Neuronal stem cell (in vitro differentiated cells): Measurements from ENCODE around the gene IPO13.

Source experiments
- DNase-seq: peaks from one replicate; pipeline ENCODE4 v3.0.0-alpha.2; 2013; ENCODE audit warnings: low spot score
- H2AFZ ChIP-seq: one replicate; pipeline ENCODE4 v1.6.1; 2013; ENCODE audit warnings: mild to moderate bottlenecking, low read length, inconsistent platforms
- H2AK5ac ChIP-seq: 2 replicates; pipeline ENCODE4 v1.6.1; 2013; ENCODE audit warnings: low read depth, mild to moderate bottlenecking, inconsistent platforms, low read length, moderate library complexity, mixed read lengths
- H2BK120ac ChIP-seq: 2 replicates; pipeline ENCODE4 v1.6.1; 2013; ENCODE audit warnings: low read depth, mild to moderate bottlenecking, inconsistent platforms, low read length, moderate library complexity, mixed read lengths
- H2BK12ac ChIP-seq: one replicate; pipeline ENCODE4 v1.6.1; 2013; ENCODE audit warnings: low read length, inconsistent platforms
- H2BK15ac ChIP-seq: 2 replicates; pipeline ENCODE4 v1.6.1; 2013; ENCODE audit warnings: mild to moderate bottlenecking, low read length, inconsistent platforms, mixed read lengths
- H2BK5ac ChIP-seq: one replicate; pipeline ENCODE4 v1.6.1; 2013; ENCODE audit warnings: inconsistent platforms, mild to moderate bottlenecking, low read length, moderate library complexity
- H3K14ac ChIP-seq: one replicate; pipeline ENCODE4 v1.6.1; 2013; ENCODE audit warnings: low read length, inconsistent platforms
- H3K18ac ChIP-seq: 2 replicates; pipeline ENCODE4 v1.6.1; 2013; ENCODE audit warnings: low read length, inconsistent platforms
- H3K23ac ChIP-seq: 2 replicates; pipeline ENCODE4 v1.6.1; 2013; ENCODE audit warnings: low read depth, mild to moderate bottlenecking, mixed read lengths, low read length, inconsistent platforms; ENCODE audit not compliant: poor library complexity
- H3K27ac ChIP-seq: replicated peaks from 3 replicates; pipeline ENCODE4 v1.5.1; 2013; ENCODE audit warnings: low read length, inconsistent platforms
- H3K27me3 ChIP-seq, 3 experiments: 2 replicates each; pipeline ENCODE4 v1.6.1; 2013; ENCODE audit warnings: low read length in 3 of 3, mild to moderate bottlenecking in 2 of 3, inconsistent platforms in 1 of 3, low read depth in 1 of 3, mixed read lengths in 1 of 3, moderate library complexity in 1 of 3; ENCODE audit not compliant: control insufficient read depth in 3 of 3, insufficient read depth in 3 of 3
- H3K36me3 ChIP-seq, 2 donors: replicated peaks in 1 of 2; 2 replicates each; pipeline ENCODE4 v1.6.1; 2013; ENCODE audit warnings: low read length in 2 of 2; ENCODE audit not compliant: control insufficient read depth in 2 of 2, insufficient read depth in 2 of 2
- H3K4ac ChIP-seq: 2 replicates; pipeline ENCODE4 v1.6.1; 2013; ENCODE audit warnings: inconsistent platforms, mild to moderate bottlenecking, low read length, moderate library complexity
- H3K4me1 ChIP-seq, 2 donors: 1 replicate in 1 of 2; 2 replicates in 1 of 2; pipeline ENCODE4 v1.6.1; 2013; ENCODE audit warnings: low read length in 2 of 2, low read depth in 1 of 2; ENCODE audit not compliant: control insufficient read depth in 2 of 2, insufficient read depth in 1 of 2
- H3K4me2 ChIP-seq: one replicate; pipeline ENCODE4 v1.6.1; 2013; ENCODE audit warnings: mild to moderate bottlenecking, low read length, inconsistent platforms; ENCODE audit not compliant: insufficient read depth, poor library complexity, severe bottlenecking
- H3K4me3 ChIP-seq, 2 donors: 2 replicates each; pipeline ENCODE4 v1.5.1; 2013; ENCODE audit warnings: low read length in 2 of 2, mild to moderate bottlenecking in 2 of 2, inconsistent platforms in 1 of 2, moderate library complexity in 1 of 2
- H3K79me1 ChIP-seq: one replicate; pipeline ENCODE4 v1.6.1; 2013; ENCODE audit warnings: low read depth, mild to moderate bottlenecking, inconsistent platforms, low read length, moderate library complexity
- H3K9ac ChIP-seq: one replicate; pipeline ENCODE4 v1.6.1; 2013; ENCODE audit warnings: mild to moderate bottlenecking, low read depth, low read length, inconsistent platforms; ENCODE audit not compliant: poor library complexity
- H3K9me3 ChIP-seq, 2 donors: replicated peaks in 1 of 2; 2 replicates each; pipeline versions ENCODE3 to v1.6.1; 2013; ENCODE audit warnings: low read length in 2 of 2, mild to moderate bottlenecking in 2 of 2, inconsistent platforms in 1 of 2, low read depth in 1 of 2, mixed read lengths in 1 of 2, moderate library complexity in 1 of 2; ENCODE audit not compliant: control insufficient read depth in 2 of 2, insufficient read depth in 1 of 2
- H4K8ac ChIP-seq: one replicate; pipeline ENCODE4 v1.6.1; 2013; ENCODE audit warnings: low read depth, mild to moderate bottlenecking, inconsistent platforms, low read length, moderate library complexity
- H4K91ac ChIP-seq: one replicate; pipeline ENCODE4 v1.6.1; 2013; ENCODE audit warnings: low read length, low read depth, mild to moderate bottlenecking, inconsistent platforms; ENCODE audit not compliant: poor library complexity
- WGBS, 2 donors: extraction: QIAGEN DNeasy Blood & Tissue Kit; methylation state at CpG; one replicate each; pipeline ENCODE4 v1.1.7; 2013; ENCODE audit warnings: missing lambda C conversion rate in 2 of 2, mixed read lengths in 1 of 2; ENCODE audit not compliant: insufficient read length in 2 of 2, insufficient replicate concordance in 1 of 2; ENCODE audit errors: extremely low coverage in 2 of 2; 5-methylcytosine and 5-hydroxymethylcytosine counted together

The IPO13 gene

DNA sequence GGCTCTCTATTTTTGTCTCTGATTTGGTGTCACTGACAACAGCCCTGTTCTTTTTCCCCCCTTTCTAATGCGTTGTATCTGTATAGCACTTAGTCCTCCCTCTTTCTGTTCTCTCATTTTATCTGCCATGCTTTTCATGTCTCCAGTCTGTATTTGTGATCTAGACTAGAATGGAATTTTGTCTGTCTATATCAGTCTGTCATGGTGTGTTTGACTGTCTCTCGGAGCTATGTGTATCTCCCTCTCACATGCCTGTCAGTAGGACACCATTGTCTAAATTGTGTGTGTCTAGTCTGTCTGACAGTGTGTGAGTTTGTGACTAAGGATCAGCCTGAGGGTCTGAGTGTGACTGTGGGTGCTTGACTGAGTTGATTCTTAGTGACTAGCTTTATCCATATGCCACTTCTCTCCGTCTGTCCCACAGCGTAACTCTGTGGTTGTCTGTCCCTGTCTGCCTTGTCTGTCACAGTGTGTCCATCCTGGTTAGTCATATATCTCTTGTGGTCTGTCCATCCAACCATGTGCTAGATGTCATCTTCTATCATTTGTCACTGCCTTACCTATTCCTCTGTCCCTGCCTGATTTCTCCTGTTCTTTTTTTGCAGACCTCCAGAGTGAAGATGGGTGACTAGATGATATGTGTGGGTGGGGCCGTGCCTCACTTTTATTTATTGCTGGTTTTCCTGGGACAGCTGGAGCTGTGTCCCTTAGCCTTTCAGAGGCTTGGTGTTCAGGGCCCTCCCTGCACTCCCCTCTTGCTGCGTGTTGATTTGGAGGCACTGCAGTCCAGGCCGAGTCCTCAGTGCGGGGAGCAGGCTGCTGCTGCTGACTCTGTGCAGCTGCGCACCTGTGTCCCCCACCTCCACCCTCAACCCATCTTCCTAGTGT is 30.9 kb downstream of the IPO13 start:
- Histone ChIP-seq H3K9me3 (no peaks in the 10 kb centered on the region), H3K27ac (no peak overlapping the region), H2BK5ac (no peak overlapping the region), H2BK15ac (no peak overlapping the region), H2AK5ac (no peak overlapping the region), H4K8ac (no peak overlapping the region), H3K4me2 (no peak overlapping the region), H4K91ac (no peak overlapping the region), H3K23ac (no peak overlapping the region), H3K27me3 (no peaks in the 10 kb centered on the region), H3K4me3 (peak overlapping the region; percentile 41 to 72), H2AFZ (no peak overlapping the region), H3K18ac (no peak overlapping the region), H3K9ac (no peak overlapping the region), H3K4me1 (peaks cover 19 to 27% of the 10 kb centered on the region in 2 donors), H2BK120ac (no peak overlapping the region), H2BK12ac (no peak overlapping the region), H3K14ac (no peak overlapping the region), H3K36me3 (peaks cover 30 to 59% of the 10 kb centered on the region in 2 donors), H3K79me1 (peaks cover 40% of the 10 kb centered on the region), H3K4ac (no peak overlapping the region)
- no CpG with 5 or more reads among the region's 9 CpGs for WGBS, 2 donors
- DNase-seq: no peak

GRCh38 chr1:43978264-43978550 is 31.5 kb downstream of the IPO13 start:
- H3K14ac ChIP-seq: no peak overlapping the region
- H4K8ac ChIP-seq: no peak overlapping the region
- peak overlapping the region; percentile 83 for H2BK5ac ChIP-seq
- no peak for DNase-seq
- H3K27me3 ChIP-seq: no peaks in the 10 kb centered on the region
- H2AFZ ChIP-seq: no peak overlapping the region
- no CpG with 5 or more reads among the region's 5 CpGs for WGBS, 2 donors
- no peak overlapping the region for H2BK15ac ChIP-seq
- H3K4me1 ChIP-seq: peaks cover 19 to 27% of the 10 kb centered on the region in 2 donors
- peak overlapping the region; percentile 36 for H2AK5ac ChIP-seq
- H3K4me2 ChIP-seq: peak overlapping the region; percentile 89
- H3K4ac ChIP-seq: no peak overlapping the region
- peak overlapping the region in 1 of 2 donors; percentile 72 for H3K4me3 ChIP-seq
- H4K91ac ChIP-seq: no peak overlapping the region
- peaks cover 40% of the 10 kb centered on the region for H3K79me1 ChIP-seq
- no peak overlapping the region for H3K18ac ChIP-seq
- H3K23ac ChIP-seq: no peak overlapping the region
- no peak overlapping the region for H3K27ac ChIP-seq
- H3K36me3 ChIP-seq: peaks cover 32 to 59% of the 10 kb centered on the region in 2 donors
- H2BK12ac ChIP-seq: no peak overlapping the region
- no peak overlapping the region for H2BK120ac ChIP-seq
- peak overlapping the region; percentile 88 for H3K9ac ChIP-seq
- H3K9me3 ChIP-seq: no peaks in the 10 kb centered on the region

DNA sequence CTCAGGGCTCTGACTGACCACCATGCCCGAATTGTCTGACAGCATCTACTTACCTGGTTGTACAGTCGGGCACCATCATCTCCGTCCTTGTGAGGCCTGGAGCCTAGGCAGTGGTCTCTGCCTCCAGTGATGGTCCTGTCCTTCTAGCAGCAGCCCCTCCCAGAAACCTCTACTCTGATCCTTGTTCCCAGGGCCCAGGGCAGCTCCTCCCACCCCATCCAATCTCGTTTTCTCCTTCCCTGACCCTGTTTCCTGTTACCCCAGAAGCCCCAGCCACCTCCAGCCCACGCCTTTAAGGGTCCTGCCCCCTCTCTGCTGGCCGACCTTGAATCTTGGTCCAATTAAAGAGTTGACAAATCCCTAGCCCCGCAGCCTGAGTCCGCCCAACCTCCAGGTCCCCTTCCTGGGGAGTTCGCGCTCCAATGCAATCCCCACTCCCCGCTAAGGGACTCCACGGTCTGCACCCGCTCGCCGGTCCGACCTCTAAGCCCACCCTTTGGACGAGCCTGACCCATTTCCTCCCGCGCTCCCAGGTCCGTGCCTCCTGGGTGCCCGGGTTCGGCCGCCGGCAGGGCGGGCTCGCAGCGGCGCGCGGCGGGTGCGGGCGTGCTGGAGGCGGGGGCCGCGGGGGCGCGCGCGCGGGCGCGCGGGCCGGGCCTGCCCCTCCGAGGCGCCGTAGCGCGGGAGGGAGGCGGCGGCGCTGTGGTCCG is 32.0 kb downstream of the IPO13 start, which contains the start of gene B4GALT2:
Gene B4GALT2 (plus strand): TSS at position 660 of the 710 bp plus-strand sequence. CDS start 1,951 bp downstream, outside the sequence.
- Histone ChIP-seq H3K27ac (peak within 1 kb of the TSS; percentile 16), H4K91ac (no peak within 1 kb of the TSS), H2BK12ac (no peak within 1 kb of the TSS), H2AFZ (peak within 1 kb of the TSS; percentile 91), H2BK120ac (peak within 1 kb of the TSS; percentile 33), H3K4ac (peak within 1 kb of the TSS; percentile 26), H3K4me3 (peak within 1 kb of the TSS; percentile 72 to 91), H3K18ac (peak within 1 kb of the TSS; percentile 96), H3K4me2 (peak within 1 kb of the TSS; percentile 89), H2AK5ac (peak within 1 kb of the TSS; percentile 90), H2BK5ac (peak within 1 kb of the TSS; percentile 83), H3K36me3 (peaks cover 32 to 59% of the 10 kb centered on the region in 2 donors), H4K8ac (no peak within 1 kb of the TSS), H3K79me1 (peaks cover 40% of the 10 kb centered on the region), H3K4me1 (peaks cover 19 to 27% of the 10 kb centered on the region in 2 donors), H3K9me3 (no peaks in the 10 kb centered on the region), H3K14ac (peak within 1 kb of the TSS; percentile 97), H2BK15ac (no peak within 1 kb of the TSS), H3K27me3 (no peaks in the 10 kb centered on the region), H3K9ac (peak within 1 kb of the TSS; percentile 93), H3K23ac (peak within 1 kb of the TSS; percentile 87)
- DNase-seq: no peak
- no CpG with 5 or more reads among the region's 54 CpGs for WGBS, 2 donors

- Histone ChIP-seq H2BK120ac (no peak overlapping the region), H3K9me3 (no peaks in the 10 kb centered on the region), H3K4ac (no peak overlapping the region), H3K9ac (no peak overlapping the region), H3K4me1 (peaks cover 19 to 27% of the 10 kb centered on the region in 2 donors), H4K8ac (no peak overlapping the region), H3K36me3 (peaks cover 33 to 63% of the 10 kb centered on the region in 2 donors), H3K79me1 (peaks cover 40% of the 10 kb centered on the region), H3K4me3 (peak overlapping the region; percentile 72 to 83), H2BK15ac (no peak overlapping the region), H4K91ac (no peak overlapping the region), H3K27me3 (no peaks in the 10 kb centered on the region), H2BK12ac (no peak overlapping the region), H3K14ac (peak overlapping the region; percentile 97), H3K27ac (no peak overlapping the region), H2AFZ (peak overlapping the region; percentile 86), H3K23ac (peak overlapping the region; percentile 53), H2AK5ac (no peak overlapping the region), H3K4me2 (peak overlapping the region; percentile 89), H3K18ac (peak overlapping the region; percentile 93), H2BK5ac (no peak overlapping the region)
- DNase-seq: no peak
- WGBS, 2 donors: no CpG with 5 or more reads among the region's 45 CpGs
Observed at GRCh38 chr1:43979261-43979527, 32.4 kb downstream of the IPO13 start.
